ENCODE results near the gene LPXN.

DNA sequence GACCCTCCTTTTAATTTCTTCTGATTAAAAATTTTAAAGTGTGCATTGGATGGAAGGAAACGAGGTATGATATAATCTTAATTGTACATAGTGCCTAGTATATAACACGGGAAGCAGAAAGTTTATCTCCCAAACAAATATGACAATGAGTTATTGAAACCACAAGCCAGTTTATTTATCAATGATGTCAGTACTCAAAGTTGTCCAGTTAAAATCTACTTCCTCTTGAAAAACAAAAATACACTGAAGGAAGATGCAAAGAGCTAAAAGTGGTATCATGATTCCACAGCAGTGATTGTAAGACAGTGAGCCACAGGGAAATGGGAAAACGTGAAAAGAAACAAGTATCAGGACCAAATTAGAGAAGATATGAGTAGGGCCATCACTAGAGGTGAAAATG, 48.9 kb downstream of the LPXN start:
- TF ChIP-seq POLR2AphosphoS5 (IDR thresholded peaks at IDR 0.05; ENCODE audit: low read depth, low read length) (no peak), POLR2A (IDR thresholded peaks at IDR 0.05; ENCODE audit: low read depth, low read length) (no peak), TAF1 (IDR thresholded peaks at IDR 0.05; ENCODE audit: borderline replicate concordance, low read depth, low read length) (no peak)
